H1 (cell line): ENCODE measurements around the gene THADA. TPM values are rescaled to one million over a fixed set of nuclear protein-coding genes. Genes with fewer than 3 reads are reported as not detected.

ENCODE experiments used
- polyA plus RNA-seq, 7 experiments: library from polyadenylated mRNA; depleted of rRNA in 3 of 7; stranded (reverse) in 5 of 7; unstranded in 2 of 7; fragments of >200 nt in 5 of 7; fragments of 200-250 nt in 2 of 7; gene quantifications; 1 replicate in 5 of 7; 2 replicates in 1 of 7; 4 replicates in 1 of 7; pipeline versions ENCODE4 v1.2.1 to v1.2.3, GENCODE V29; 2011 to 2013; ENCODE audit warnings: missing spikeins in 2 of 7, mixed read lengths in 2 of 7
- total RNA-seq: library from RNA; stranded (reverse); fragmentation: NEBNext Ultra II Directional; extraction: Animal tissue kit (Norgen Biotek cat#: 25700); gene quantifications from 2 replicates; pipeline ENCODE4 v1.2.1, GENCODE V29; 2021
- TF ChIP-seq, protein P1 (sequence below): fragments of 300-600 bp; sonication (generic); IDR thresholded peaks from 2 replicates; pipeline ENCODE4 v1.7.1; 2012; ENCODE audit warnings: low read length, moderate library complexity, mild to moderate bottlenecking, inconsistent platforms; ENCODE audit not compliant: insufficient replicate concordance

The THADA gene
- total and polyA plus RNA-seq, 2 of the 8 experiments (the other 6 are each of a cell fraction or from before 2014, with no cell fraction given): 22.4 to 26.8 TPM

DNA sequence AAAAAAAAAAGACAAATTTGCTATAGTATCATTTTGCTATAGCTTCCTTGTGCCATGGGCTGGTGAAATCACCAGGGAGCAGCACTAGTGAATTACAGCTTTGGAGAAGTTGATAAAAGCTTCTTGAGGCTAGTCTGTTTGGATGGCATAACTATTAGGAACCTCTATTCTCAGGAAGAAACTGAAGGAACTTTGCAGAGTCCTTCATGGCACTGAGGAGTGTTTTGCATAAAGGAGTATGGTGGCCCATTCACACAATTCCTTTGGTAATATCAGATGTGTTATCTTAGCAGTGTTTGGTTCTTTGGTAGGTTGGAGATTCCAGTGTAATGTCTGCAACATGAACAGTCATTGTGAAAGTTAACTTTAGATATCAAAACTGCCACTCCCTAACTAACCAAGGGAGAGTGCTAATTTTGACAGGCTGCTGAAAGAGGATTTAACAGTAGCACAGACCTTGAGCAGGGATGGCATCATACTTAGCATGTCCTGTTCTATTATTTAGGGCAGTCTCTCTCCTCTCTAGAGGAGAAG, 292.8 kb downstream of the THADA start (continued):
- TF ChIP-seq, protein P1, sequence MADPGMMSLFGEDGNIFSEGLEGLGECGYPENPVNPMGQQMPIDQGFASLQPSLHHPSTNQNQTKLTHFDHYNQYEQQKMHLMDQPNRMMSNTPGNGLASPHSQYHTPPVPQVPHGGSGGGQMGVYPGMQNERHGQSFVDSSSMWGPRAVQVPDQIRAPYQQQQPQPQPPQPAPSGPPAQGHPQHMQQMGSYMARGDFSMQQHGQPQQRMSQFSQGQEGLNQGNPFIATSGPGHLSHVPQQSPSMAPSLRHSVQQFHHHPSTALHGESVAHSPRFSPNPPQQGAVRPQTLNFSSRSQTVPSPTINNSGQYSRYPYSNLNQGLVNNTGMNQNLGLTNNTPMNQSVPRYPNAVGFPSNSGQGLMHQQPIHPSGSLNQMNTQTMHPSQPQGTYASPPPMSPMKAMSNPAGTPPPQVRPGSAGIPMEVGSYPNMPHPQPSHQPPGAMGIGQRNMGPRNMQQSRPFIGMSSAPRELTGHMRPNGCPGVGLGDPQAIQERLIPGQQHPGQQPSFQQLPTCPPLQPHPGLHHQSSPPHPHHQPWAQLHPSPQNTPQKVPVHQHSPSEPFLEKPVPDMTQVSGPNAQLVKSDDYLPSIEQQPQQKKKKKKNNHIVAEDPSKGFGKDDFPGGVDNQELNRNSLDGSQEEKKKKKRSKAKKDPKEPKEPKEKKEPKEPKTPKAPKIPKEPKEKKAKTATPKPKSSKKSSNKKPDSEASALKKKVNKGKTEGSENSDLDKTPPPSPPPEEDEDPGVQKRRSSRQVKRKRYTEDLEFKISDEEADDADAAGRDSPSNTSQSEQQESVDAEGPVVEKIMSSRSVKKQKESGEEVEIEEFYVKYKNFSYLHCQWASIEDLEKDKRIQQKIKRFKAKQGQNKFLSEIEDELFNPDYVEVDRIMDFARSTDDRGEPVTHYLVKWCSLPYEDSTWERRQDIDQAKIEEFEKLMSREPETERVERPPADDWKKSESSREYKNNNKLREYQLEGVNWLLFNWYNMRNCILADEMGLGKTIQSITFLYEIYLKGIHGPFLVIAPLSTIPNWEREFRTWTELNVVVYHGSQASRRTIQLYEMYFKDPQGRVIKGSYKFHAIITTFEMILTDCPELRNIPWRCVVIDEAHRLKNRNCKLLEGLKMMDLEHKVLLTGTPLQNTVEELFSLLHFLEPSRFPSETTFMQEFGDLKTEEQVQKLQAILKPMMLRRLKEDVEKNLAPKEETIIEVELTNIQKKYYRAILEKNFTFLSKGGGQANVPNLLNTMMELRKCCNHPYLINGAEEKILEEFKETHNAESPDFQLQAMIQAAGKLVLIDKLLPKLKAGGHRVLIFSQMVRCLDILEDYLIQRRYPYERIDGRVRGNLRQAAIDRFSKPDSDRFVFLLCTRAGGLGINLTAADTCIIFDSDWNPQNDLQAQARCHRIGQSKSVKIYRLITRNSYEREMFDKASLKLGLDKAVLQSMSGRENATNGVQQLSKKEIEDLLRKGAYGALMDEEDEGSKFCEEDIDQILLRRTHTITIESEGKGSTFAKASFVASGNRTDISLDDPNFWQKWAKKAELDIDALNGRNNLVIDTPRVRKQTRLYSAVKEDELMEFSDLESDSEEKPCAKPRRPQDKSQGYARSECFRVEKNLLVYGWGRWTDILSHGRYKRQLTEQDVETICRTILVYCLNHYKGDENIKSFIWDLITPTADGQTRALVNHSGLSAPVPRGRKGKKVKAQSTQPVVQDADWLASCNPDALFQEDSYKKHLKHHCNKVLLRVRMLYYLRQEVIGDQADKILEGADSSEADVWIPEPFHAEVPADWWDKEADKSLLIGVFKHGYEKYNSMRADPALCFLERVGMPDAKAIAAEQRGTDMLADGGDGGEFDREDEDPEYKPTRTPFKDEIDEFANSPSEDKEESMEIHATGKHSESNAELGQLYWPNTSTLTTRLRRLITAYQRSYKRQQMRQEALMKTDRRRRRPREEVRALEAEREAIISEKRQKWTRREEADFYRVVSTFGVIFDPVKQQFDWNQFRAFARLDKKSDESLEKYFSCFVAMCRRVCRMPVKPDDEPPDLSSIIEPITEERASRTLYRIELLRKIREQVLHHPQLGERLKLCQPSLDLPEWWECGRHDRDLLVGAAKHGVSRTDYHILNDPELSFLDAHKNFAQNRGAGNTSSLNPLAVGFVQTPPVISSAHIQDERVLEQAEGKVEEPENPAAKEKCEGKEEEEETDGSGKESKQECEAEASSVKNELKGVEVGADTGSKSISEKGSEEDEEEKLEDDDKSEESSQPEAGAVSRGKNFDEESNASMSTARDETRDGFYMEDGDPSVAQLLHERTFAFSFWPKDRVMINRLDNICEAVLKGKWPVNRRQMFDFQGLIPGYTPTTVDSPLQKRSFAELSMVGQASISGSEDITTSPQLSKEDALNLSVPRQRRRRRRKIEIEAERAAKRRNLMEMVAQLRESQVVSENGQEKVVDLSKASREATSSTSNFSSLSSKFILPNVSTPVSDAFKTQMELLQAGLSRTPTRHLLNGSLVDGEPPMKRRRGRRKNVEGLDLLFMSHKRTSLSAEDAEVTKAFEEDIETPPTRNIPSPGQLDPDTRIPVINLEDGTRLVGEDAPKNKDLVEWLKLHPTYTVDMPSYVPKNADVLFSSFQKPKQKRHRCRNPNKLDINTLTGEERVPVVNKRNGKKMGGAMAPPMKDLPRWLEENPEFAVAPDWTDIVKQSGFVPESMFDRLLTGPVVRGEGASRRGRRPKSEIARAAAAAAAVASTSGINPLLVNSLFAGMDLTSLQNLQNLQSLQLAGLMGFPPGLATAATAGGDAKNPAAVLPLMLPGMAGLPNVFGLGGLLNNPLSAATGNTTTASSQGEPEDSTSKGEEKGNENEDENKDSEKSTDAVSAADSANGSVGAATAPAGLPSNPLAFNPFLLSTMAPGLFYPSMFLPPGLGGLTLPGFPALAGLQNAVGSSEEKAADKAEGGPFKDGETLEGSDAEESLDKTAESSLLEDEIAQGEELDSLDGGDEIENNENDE: no peak
- TF ChIP-seq, all 59 proteins: peak for 0
